ENCODE results near the gene ROR2.
"Not testable (repeated sequence)": the region's sequence is repeated elsewhere in the genome, so short reads cannot be mapped to it uniquely, and the experiment has no call there.

The ROR2 gene

DNA sequence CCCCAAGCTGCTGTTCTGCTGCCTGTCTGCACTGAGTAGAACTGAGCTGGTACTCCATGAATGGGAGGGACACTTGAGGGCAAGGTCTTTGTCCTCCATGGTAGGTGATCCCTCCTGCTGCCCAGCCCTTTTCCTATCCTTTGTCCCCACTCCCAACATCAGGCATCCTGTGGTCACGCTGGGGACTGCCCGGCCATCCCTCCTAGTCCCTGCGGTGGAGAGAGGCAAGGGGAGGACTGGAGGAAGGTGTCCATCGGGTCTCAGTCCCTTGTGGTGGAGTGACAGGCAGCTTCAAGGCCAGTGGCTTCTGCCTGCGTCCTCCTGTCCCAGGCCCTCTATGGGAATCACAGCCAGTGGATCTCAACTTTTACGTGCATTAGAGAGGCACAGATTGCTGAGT, 25.9 kb downstream of the ROR2 start:
- DNase-seq (ENCODE audit: low read depth in 2 of 2): no peak

DNA sequence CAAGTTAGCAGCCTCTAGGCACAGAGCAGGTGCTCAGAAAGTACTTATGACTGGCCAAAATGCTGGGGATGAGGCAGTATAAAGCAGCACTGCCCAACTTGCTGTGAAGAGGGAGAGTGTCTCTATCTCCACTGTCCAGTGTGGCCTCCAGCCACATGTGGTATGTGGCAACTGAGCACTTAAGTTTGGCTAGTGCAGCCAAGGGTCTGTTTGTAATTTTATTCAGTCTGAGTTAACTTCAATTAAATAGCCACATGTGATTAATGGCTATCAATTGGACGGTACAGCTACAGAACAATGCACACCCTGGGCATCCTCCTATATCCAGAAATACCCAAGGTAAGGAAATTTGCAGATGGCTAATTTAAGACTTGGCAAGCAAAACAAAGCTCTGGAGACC, 26.9 kb downstream of the ROR2 start:
- DNase-seq (ENCODE audit: low read depth in 2 of 2): no peak

DNA sequence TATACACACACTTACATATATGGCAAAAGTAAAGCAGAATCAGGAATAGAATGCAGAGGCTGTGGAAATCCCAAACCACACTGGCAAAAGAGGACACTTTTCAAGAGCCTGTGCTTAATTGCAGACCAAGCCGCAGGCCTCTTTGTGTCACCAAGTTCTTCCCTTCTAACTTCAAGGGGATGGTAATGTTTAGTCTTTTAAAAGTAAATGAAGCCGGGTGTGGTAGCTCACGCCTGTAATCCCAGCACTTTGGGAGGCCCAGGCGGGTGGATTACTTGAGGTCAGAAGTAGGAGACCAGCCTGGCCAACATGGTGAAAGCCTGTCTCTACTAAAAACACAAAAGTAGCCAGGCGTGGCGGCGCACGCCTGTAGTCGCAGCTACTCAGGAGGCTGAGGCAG, 28.7 kb downstream of the ROR2 start:
- no peak for DNase-seq (ENCODE audit: low read depth in 2 of 2)

DNA sequence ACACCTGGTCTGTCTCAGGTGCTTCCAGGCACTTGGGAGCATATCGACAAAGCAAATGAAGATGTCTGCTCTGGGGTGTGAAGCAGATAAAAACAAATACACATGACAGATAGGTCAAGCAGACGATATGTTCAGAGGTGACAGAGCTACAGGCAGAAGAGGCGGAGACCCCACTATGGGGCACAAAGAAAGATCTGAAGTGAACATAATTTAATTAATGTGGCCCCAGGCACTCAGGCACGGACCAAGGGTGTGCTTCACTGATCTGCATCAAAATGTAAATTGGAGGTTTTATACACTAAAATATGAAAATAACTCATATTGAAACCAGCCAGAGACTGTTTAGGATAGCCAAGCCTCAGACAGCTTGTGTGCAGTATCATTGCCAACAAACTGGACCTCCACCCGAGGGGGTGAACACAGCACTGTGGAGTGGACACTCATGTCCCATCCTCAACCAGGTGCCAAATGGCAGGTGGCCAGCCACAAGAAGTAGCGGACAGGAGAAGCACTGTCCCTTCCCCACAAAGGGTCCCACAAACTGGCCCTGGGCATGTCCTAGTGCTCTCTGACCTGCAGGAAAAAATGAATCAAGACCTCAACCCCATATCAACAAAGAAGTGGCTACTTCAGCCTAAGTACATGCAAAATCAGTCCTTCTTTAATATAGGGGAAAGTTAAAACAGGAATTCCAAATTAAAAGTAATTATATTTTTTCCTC, 29.2 kb downstream of the ROR2 start:
- DNase-seq (ENCODE audit: low read depth in 2 of 2): no peak

DNA sequence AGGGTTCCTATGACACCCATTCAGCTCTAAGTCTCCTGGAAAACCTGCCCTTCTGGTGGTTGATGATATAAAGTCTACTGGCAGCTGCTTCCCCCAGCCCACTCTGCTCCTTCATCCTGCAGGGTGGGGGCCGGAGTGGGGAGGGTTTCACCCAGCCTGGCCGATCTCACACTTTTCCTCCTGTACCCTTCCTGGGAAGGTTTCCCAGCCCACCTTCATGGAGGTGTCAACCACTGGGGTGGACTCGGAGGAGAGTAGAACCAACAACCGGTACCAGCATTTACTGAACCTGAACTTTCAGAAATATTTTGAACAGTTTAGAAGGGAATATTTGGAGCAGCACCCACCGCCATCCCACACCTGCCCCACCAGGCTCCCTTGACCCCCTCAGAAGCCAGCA, 30.4 kb downstream of the ROR2 start:
- no peak for DNase-seq (ENCODE audit: low read depth in 2 of 2)

DNA sequence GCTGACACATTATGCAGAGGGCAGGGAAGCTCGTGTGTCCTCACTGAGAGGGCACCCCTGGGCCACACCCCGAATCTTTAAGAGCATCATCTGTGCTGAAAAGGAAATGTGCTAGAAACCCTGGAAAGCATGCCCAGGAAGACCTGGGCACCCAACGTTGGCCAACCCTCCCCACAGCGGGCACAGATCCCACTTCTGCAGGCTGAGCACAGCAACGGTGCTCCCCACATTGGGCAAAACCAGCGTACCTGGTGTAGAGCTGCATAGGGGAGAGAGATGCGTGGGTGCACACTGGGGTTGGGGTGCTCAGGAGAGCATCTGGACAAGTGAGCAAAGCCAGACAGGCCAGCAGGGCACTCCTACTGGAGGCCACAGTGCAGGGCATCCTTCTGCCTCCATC, 32.6 kb downstream of the ROR2 start:
- no peak for DNase-seq (ENCODE audit: low read depth in 2 of 2)

DNA sequence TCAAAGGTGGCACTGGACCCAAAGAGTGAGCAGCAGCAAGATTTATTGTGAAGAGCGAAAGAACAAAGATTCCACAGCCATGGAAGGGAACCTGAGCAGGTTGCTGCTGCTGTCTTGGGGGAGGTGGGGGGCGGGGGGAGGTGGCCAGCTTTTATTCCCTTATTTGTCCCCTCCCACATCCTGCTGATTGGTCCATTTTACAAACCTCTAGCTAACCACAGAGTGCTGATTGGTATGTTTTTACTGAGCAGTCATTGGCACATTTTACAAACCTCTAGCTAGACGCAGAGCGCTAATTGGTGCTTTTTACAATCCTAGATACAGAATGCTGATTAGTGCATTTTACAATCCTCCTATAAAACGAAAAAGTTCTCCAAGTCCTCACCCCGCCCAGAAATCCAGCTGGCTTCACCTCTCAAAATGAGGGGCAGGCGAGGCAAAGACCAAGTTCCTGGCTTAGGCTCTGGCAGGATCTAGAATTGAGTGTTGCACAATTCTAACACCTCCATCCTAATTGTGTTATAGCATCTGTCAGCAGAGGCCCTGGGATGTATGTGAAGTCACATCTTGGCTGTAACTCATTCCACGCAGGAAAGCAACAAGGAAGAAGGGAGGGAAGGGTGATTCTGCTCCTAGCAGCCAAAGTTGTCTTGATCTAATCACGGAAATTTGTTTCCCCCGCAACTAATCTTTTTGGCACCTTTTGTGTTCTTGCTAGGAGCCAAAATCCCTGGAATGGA, 34.3 kb downstream of the ROR2 start:
- no peak for DNase-seq (ENCODE audit: low read depth in 2 of 2)

DNA sequence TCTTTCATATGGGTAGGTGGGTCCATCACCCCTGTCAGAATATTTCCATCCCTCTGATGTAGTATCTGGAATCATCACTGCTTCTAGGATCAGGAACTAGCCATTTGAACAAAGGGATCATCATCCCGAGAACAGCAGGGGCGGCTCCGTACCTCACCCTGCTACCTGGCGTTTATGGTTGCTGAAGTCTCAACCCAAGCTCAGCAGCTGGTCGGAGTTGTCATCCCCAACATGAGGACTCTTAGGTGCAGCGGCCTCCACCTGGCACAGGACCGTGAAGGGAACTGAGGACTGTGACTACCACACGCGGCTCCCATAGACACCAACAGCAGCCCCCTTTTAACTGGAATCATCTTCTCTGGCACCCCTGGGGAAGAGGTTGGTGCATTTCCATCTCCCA, 35.1 kb downstream of the ROR2 start:
- no peak for DNase-seq (ENCODE audit: low read depth in 2 of 2)

DNA sequence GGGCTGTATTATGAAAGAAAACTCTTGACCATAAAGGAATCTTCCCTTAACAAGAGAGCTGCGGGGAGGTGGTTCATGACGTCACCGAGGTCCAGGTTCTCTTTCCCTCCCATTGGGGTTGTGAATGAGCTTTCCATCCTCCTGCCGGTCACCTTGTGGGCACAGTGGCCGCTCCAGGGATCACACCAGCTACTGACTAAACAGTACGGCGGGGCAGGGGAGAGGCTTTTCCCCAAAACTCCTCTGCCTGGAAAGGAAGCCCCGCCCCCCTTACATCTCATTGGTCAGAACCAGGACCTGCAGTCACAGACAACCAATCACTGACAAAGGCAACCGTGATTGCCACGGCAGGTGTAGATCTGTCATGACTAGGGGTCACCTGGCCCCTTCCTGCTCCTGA, 35.6 kb downstream of the ROR2 start:
- no peak for DNase-seq (ENCODE audit: low read depth in 2 of 2)

DNA sequence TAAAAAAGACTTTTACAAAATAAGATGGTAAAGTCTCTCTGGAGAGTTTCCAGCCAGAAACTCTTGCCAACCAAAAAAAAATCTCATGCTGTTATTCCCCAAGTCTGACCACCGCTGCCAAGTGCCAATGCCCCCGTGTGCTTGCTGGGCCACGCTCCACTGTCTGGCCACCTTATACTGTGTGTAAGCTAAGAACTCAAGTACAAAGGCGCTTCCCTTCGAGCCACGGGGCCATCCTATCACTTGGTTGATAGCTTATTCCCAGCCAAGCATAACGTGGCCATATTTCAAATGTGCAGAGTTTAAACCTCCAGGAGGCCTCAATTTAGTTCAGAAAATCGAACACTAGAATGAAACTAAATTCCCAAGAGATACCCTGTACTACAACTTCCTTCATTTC, 36.0 kb downstream of the ROR2 start:
- DNase-seq (ENCODE audit: low read depth in 2 of 2): no peak

DNA sequence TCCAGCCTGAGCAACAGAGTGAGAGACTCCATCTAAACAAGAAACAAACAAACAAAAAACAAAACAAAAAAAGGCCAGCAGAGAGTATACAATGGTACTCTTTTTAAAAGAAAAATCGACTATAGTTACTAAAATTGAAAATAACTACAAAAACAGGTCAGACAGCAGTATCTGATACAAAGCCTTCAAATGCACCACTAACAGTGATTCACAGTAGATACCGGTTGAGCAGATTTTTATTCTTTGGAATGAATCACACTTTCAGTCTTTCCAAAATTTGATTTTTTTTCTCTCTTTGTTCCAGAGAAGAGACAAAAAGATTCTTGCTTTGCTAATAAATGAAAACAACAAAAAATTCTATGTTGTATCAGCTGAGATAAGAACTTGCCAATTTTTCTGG, 36.9 kb downstream of the ROR2 start:
- no peak for DNase-seq (ENCODE audit: low read depth in 2 of 2)

DNA sequence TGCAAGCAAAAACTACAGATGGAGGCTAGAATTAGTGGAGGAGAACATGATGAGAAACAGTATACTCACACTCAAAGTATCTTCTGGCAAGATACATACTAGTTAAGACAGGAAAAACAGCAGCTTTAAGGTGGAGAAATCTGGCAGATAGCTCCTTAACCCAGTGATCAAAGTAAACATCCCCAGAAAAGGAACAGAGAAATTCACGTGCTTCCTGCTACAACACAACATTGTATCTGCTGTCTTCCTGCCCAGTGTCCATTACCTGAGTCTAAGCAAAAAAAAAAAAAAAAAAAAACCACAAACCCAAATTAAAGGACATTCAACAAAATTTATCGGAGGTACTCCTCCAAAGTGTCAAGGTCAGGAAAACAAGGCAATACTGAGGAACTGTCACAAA, 38.4 kb downstream of the ROR2 start:
- DNase-seq (ENCODE audit: low read depth in 2 of 2): no peak

DNA sequence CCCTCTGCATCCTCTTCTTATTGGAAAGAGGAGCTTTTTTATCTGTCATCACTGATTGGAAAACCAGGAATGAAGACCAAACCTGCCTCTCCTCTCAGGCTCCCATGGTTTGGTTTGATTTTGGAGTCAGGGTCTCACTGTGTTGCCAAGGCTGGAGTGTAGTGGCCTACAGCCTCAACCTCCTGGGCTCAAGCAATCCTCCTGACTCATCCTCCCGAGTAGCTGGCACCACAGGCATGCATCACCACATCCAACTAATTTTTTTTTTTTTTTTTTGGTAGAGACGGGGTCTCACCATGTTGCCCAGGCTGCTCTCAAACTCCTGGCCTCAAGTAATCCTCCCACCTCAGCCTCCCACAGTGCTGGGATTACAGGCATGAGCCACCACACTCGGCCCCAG, 40.8 kb downstream of the ROR2 start:
- not testable (repeated sequence) for DNase-seq (ENCODE audit: low read depth in 2 of 2)

DNA sequence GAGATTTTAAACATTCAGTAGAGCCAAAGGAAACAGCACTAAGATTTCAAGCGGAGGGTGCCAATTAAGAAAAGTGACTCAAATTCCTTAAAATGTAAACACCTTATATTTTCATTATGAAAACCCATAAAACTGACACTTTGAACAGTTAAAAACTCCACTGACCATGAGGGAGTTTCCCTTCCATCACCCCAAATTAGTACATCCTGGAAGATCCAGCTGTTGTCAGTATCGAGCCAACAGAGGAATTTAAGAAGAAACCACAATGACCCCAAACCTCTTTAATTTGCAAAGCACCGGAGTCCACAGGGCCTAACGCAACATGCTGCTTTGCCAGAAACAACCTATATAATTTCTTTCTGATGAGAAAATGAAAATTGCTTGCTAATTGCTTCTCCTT, 41.3 kb downstream of the ROR2 start:
- DNase-seq (ENCODE audit: low read depth in 2 of 2): no peak

DNA sequence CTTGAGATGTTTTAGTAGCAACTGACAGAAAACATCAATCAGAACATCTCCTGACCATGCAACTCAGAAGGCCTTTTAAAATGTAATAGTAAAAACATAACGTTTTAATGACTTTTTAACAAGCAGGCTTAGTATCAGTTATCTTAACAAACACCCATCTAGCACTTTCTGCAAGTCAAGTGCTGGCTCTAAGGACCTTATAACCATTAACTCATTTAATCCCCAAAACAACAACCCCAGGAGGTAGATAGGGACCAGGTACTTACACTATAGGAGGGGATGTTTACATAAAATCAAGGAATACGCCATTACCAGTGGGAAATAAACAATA, 41.8 kb downstream of the ROR2 start:
- DNase-seq (ENCODE audit: low read depth in 2 of 2): no peak

DNA sequence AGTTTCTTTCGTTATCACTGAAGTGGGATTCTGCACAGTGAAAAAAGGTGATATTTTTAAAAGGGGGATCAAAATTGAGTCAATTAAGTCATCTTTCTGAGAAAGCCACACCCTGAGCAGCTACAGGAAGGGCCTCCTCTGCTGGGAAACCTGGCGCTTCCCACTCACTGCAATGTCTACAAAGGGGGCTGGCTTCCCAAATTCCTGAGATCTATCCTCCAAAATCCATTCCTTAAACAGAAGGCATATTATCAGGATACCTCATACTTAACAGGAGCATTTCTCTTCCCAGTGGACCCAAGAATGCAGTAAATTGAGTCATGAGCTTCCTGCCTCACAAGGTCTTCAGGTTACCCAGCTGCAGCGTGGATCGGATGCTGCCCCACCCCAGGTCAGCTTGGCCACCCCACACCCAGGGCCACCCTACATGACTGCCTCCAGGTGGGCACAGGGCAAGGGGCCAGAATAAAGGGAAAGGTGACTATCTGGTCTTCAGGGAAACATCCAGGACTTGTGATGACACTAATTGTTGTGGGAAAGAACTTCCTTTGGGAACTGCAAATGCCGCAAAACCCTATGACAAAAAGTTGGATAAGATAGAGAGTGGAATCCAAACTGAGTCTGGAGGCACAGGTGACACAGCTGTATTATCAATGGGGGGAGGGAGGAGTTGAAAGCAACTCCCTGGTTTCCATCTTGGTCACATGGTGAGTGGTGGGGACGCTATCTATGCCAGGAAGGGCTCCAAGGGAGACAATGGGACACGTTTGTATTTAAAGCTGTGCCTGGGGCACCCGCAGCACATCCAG, 42.3 kb downstream of the ROR2 start:
- no peak for DNase-seq (ENCODE audit: low read depth in 2 of 2)

DNA sequence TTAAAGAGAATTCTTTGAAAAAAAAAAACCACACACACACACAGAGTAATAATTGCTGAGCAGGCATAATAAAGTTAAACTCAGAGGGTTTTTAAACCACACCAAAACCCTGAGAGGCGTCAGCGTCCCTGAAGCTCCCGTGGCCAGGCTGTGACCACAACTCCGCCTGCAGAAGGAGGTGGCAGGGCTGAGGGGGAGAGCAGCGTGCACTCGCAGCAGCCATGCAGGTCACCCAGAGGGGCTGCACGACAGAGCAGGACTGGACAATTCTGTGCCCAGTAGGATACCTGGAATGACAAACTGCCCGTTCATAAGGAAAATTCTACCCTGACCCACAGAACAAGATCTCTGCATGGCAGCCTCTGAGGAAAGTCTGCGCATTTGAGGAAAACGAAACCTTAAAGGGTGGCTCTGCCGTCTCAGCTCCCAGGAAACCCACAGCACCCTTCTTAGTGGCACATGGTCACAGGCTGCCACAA, 44.0 kb downstream of the ROR2 start:
- DNase-seq (ENCODE audit: low read depth in 2 of 2): peak; percentile 26 to 50

DNA sequence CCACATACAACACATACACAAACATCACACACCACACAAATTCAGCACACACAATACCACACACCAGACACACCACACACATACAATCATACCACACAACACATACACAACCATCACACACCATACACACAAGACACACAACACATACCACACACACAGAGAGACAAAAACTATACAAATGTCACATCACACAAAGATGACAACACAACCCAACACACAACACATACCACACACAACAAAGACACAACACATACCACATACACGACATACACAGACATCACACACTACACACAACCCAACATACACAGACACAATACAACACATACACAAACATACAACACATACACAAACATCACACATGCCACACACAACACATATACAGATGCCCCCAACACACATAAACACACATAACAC, 44.8 kb downstream of the ROR2 start:
- no peak for DNase-seq (ENCODE audit: low read depth in 2 of 2)

DNA sequence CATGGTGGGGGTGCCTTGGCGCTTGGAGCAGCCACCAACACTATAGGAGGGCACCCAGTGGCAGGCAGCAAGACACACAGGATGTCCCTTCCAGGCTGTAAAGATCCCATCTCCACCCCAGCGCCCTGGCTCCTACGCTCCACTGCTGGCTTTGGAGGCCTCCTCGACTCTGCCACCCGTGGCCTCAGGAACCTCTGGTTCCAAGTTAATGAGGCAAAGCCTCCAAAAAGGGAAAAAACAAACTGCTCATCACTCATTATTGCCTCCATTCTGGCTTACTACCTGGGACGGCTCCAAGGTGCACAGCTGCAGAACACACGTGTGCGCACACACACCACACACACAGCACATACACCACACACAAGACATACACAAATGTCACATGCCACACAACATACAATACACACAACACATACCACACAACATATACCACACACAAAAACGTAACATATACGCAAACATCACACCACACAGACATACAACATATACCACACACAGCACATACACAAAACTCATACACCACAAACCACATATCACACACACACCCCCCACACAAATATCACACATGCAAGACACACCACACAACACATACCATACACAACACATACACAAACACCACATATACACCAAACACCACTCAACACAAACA, 45.3 kb downstream of the ROR2 start:
- DNase-seq (ENCODE audit: low read depth in 2 of 2): no peak

DNA sequence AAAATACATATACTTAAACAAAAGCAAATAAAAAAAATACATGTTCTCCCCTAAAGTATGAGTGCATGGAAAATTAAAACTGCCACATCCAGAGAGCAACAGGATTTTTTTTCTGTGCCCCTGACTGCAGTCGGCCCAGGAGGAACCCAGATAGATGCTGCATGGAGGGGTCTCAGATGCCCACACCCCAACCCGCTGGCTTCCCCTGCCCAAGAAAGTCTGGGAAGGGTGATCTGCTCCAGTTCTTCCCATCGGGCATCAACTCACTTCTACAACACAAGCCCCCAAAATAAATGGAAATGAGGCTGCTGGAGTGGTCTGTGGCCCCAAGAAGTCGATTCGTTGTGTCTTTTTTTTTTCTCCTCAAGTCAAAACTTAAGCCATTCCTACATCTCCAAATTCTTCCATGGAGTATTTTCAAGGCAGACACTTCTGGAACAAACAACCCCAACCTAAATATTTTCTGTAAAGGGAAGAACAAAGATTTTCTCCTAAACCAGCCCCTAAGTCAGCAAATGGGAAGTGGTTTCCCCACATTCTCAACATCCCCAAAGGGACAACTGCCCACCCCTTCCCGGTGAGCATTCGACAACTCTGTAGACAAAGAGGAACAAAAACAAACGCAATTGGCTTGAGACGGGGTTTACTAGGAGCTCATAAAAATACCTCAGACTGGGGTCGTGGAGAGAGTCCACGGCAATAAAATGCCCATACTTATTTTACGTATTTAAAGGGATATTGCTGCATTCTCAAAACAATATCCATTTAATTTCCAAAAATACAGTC, 46.7 kb downstream of the ROR2 start:
- no peak for DNase-seq (ENCODE audit: low read depth in 2 of 2)

DNA sequence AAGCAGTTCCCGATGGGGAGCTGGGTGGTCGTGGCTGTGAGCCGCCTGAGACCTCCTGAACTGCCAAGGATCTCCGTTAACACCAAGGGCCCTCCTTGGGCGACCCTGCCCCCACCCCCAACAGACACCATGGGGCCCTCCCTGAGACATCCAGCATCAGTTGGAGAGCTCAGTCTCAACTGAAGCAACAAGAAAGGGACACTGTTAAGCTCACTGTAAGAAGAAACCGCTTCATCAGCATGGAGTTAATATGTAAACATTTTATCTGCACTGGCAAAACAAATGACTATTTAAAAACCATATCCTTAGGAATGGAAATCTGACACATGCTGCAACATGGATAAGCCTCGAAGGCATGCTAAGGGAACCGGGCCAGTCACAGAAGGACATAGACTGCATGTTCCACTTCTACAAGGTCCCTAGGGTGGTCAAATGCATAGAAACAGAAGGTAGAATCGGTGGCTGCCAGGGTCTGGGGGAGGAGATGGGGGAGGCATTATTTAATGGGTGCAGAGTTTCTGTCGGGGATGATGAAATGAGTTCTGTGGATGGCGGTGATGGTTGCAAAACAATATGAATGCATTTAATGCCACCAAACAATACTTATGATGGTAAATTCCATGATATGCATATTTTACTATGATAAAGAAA, 47.4 kb downstream of the ROR2 start:
- no peak for DNase-seq (ENCODE audit: low read depth in 2 of 2)
